ENCODE measurements around the gene MRPS2.

- TF ChIP-seq CTCF (IDR thresholded peaks at IDR 0.05), result no peak
- no peak for TF ChIP-seq ZFX (IDR thresholded peaks at IDR 0.05; ENCODE audit: borderline replicate concordance)
Measured at GRCh38 chr9:135485385-135485784, 15.1 kb upstream of the MRPS2 start.
